K562 (cell line): ENCODE data around the gene CWF19L2. TPM values are rescaled to one million over a fixed set of nuclear protein-coding genes. Genes with fewer than 3 reads are reported as not detected.

ENCODE experiments used
- CHD2 ChIP-seq: IDR thresholded peaks from 2 replicates; pipeline ENCODE4 v1.6.1; 2011; ENCODE audit warnings: low read depth, low read length
- NFATC3 ChIP-seq: fragments of 450-650 bp; IDR thresholded peaks from 2 replicates; pipeline ENCODE4 v1.6.1; 2017; ENCODE audit warnings: mild to moderate bottlenecking
- PCBP1 ChIP-seq: fragments of 200-400 bp; formaldehyde crosslinking; IDR thresholded peaks from 2 replicates; pipeline ENCODE4 v1.6.1; 2018; ENCODE audit warnings: mild to moderate bottlenecking, low read depth, low read length; ENCODE audit not compliant: poor library complexity, severe bottlenecking
- RBM34 ChIP-seq: fragments of 200-400 bp; formaldehyde crosslinking; IDR thresholded peaks from 2 replicates; pipeline ENCODE4 v1.6.1; 2018; ENCODE audit warnings: low read length, borderline replicate concordance; ENCODE audit not compliant: insufficient read depth
- THAP12 ChIP-seq: fragments of 250-450 bp; sonication (Bioruptor Pico); IDR thresholded peaks from 2 replicates; pipeline ENCODE4 v1.9.0; 2021; ENCODE audit warnings: mild to moderate bottlenecking, inconsistent platforms
- ZBTB11 ChIP-seq, 3 experiments: fragments of 200-800 bp in 1 of 3; fragments of 250-450 bp in 1 of 3; fragments of 450-650 bp in 1 of 3; sonication (Bioruptor Pico) in 1 of 3; sonication (Bioruptor generic) in 1 of 3; formaldehyde crosslinking in 1 of 3; IDR thresholded peaks; 2 replicates each; pipeline versions ENCODE4 v1.6.1 to v1.8.0; 2016 to 2022; ENCODE audit warnings: mild to moderate bottlenecking in 2 of 3, missing genetic modification characterization in 2 of 3, missing compliant biosample characterization in 1 of 3, moderate library complexity in 1 of 3
- ZNF253 ChIP-seq: fragments of 250-450 bp; sonication (Bioruptor Pico); conservative IDR thresholded peaks from 2 replicates; pipeline ENCODE4 v1.6.1; 2021; ENCODE audit warnings: mild to moderate bottlenecking
- polyA plus RNA-seq, 8 experiments: library from polyadenylated mRNA; depleted of rRNA in 4 of 8; stranded (reverse) in 5 of 8; unstranded in 3 of 8; fragments of >200 nt; fragmentation: Nextera tagmentation in 2 of 8; fragmentation: Illumina TruSeq in 1 of 8; extraction: Ambion mirVana in 2 of 8; extraction: Trizol in 1 of 8; gene quantifications; 2 replicates each; pipeline versions ENCODE4 v1.2.1 to v1.2.3, GENCODE V29; 2011 to 2014; ENCODE audit warnings: inconsistent platforms in 1 of 8, missing spikeins in 1 of 8
- total RNA-seq, 7 experiments: library from RNA; depleted of rRNA in 6 of 7; stranded (reverse); fragments of >200 nt in 6 of 7; fragmentation: Illumina TruSeq in 2 of 7; extraction: Trizol in 2 of 7; gene quantifications; 2 replicates each; pipeline versions ENCODE4 v1.2.1 to v1.2.3, GENCODE V29; 2011 to 2021; ENCODE audit warnings: low replicate concordance in 1 of 7

CWF19L2 gene
- total and polyA plus RNA-seq, 9 of the 15 experiments (the other 6 are each of a cell fraction or from before 2014, with no cell fraction given): 4.7 to 23.3 (median 10.2) TPM

- no peak for TF ChIP-seq ZBTB11 (CRISPR knock-in tag; IDR thresholded peaks at IDR 0.05)
- no peak for TF ChIP-seq THAP12
- TF ChIP-seq RBM34: no peak
- no peak for TF ChIP-seq PCBP1
- no peak for TF ChIP-seq CHD2
- TF ChIP-seq NFATC3: no peak
- TF ChIP-seq ZNF253 (CRISPR knock-in tag): no peak
- TF ChIP-seq, all 486 proteins: peak for 0
These were observed 47.4 kb upstream of the CWF19L2 start (continued) for GRCh38 chr11:107504981-107505380.
